Activated T-cell treated with anti-CD3 and anti-CD28 coated beads for 48 hours (primary cell): ENCODE results near the gene C5orf15.

Experiments used
- DNase-seq: peaks from one replicate; pipeline ENCODE4 v3.0.0-alpha.2; 2020; ENCODE audit warnings: low read depth

C5orf15 gene

GRCh38 chr5:133921069-133921468 is 47.4 kb downstream of the C5orf15 start:
- no peak for DNase-seq

- no peak for DNase-seq
Observed at GRCh38 chr5:133919148-133920136, 49.0 kb downstream of the C5orf15 start.

- DNase-seq, result no peak
Observed at GRCh38 chr5:133918731-133919130, 49.7 kb downstream of the C5orf15 start.

GRCh38 chr5:133918316-133918715 is 50.1 kb downstream of the C5orf15 start:
- no peak for DNase-seq

- DNase-seq, result no peak
Observed at GRCh38 chr5:133917785-133918184, 50.6 kb downstream of the C5orf15 start.

GRCh38 chr5:133916914-133917313 is 51.5 kb downstream of the C5orf15 start:
- no peak for DNase-seq

- DNase-seq, result no peak
Observed at GRCh38 chr5:133916479-133916878, 51.9 kb downstream of the C5orf15 start.

- DNase-seq, result no peak
Observed at GRCh38 chr5:133914434-133914833, 54.0 kb downstream of the C5orf15 start.

- DNase-seq, result no peak
Observed at GRCh38 chr5:133913413-133914155, 54.8 kb downstream of the C5orf15 start.

GRCh38 chr5:133912951-133913350 is 55.5 kb downstream of the C5orf15 start:
- no peak for DNase-seq

GRCh38 chr5:133910571-133910970 is 57.9 kb downstream of the C5orf15 start:
- DNase-seq, result no peak

- DNase-seq, result no peak
Observed at GRCh38 chr5:133909603-133910002, 58.8 kb downstream of the C5orf15 start.

- no peak for DNase-seq
Observed at GRCh38 chr5:133907075-133907474, 61.4 kb downstream of the C5orf15 start.

- no peak for DNase-seq
Observed at GRCh38 chr5:133906303-133906702, 62.1 kb downstream of the C5orf15 start.
